Spinal cord (tissue), 10 donors: ENCODE measurements around the gene FCRLB. TPM values are rescaled to one million over a fixed set of nuclear protein-coding genes. Genes with fewer than 3 reads are reported as not detected.
"Not testable (repeated sequence)": the region's sequence is repeated elsewhere in the genome, so short reads cannot be mapped to it uniquely, and the experiment has no call there.

Source experiments
- DNase-seq, 6 donors: peaks; one replicate each; pipeline versions ENCODE4 v3.0.0 to v3.0.0-alpha.2; 2013 to 2015; ENCODE audit warnings: low spot score in 6 of 6, low read depth in 4 of 6
- H3K27ac ChIP-seq: one replicate; pipeline ENCODE4 v1.5.1; 2013; ENCODE audit warnings: low read depth, low read length, control low read depth
- H3K27me3 ChIP-seq: one replicate; pipeline ENCODE4 v1.6.1; 2013; ENCODE audit warnings: low read length; ENCODE audit not compliant: control insufficient read depth, insufficient read depth
- H3K36me3 ChIP-seq: one replicate; pipeline ENCODE4 v1.6.1; 2013; ENCODE audit warnings: low read length; ENCODE audit not compliant: control insufficient read depth, insufficient read depth
- H3K4me1 ChIP-seq: one replicate; pipeline ENCODE4 v1.6.1; 2013; ENCODE audit warnings: low read length; ENCODE audit not compliant: control insufficient read depth, insufficient read depth
- H3K4me3 ChIP-seq: one replicate; pipeline ENCODE4 v1.5.1; 2013; ENCODE audit warnings: low read depth, low read length, control low read depth
- H3K9me3 ChIP-seq: one replicate; pipeline ENCODE4 v1.6.1; 2013; ENCODE audit warnings: low read length; ENCODE audit not compliant: control insufficient read depth, insufficient read depth
- WGBS: methylation state at CpG from one replicate; pipeline ENCODE4 v1.1.5; 2013; ENCODE audit warnings: missing lambda C conversion rate; ENCODE audit not compliant: insufficient coverage; 5-methylcytosine and 5-hydroxymethylcytosine counted together
- polyA plus RNA-seq, 2 donors: library from polyadenylated mRNA; unstranded; fragments of 120-200 nt; gene quantifications; one replicate each; pipeline ENCODE4 v1.2.1, GENCODE V29; 2013; ENCODE audit not compliant: insufficient read length in 2 of 2
- total RNA-seq, 2 donors: library from RNA; depleted of rRNA in 1 of 2; stranded (reverse); fragments of 120-200 nt in 1 of 2; fragments of >200 nt in 1 of 2; gene quantifications; one replicate each; pipeline versions ENCODE4 v1.2.3 to v1.2.4, GENCODE V29; 2013 to 2014
- donor health status: healthy.

The FCRLB gene
- total and polyA plus RNA-seq, 4 donors: 0.88 to 2.9 (median 2.4) TPM

GRCh38 chr1:161768461-161768860 lies 47.1 kb downstream of the FCRLB start:
- WGBS: 98% methylated on average over 5 of the region's 5 CpGs
- Histone ChIP-seq H3K27ac (no peak overlapping the region), H3K4me1 (peaks cover 7% of the 10 kb centered on the region), H3K27me3 (no peaks in the 10 kb centered on the region), H3K36me3 (no peaks in the 10 kb centered on the region), H3K9me3 (no peaks in the 10 kb centered on the region), H3K4me3 (no peak overlapping the region)
- DNase-seq: no peak

- Histone ChIP-seq H3K36me3 (no peaks in the 10 kb centered on the region), H3K27ac (no peak overlapping the region), H3K9me3 (no peaks in the 10 kb centered on the region), H3K4me3 (no peak overlapping the region), H3K27me3 (no peaks in the 10 kb centered on the region), H3K4me1 (peaks cover 7% of the 10 kb centered on the region)
- no peak for DNase-seq
Observed at GRCh38 chr1:161768986-161769672, 47.8 kb downstream of the FCRLB start.

DNA sequence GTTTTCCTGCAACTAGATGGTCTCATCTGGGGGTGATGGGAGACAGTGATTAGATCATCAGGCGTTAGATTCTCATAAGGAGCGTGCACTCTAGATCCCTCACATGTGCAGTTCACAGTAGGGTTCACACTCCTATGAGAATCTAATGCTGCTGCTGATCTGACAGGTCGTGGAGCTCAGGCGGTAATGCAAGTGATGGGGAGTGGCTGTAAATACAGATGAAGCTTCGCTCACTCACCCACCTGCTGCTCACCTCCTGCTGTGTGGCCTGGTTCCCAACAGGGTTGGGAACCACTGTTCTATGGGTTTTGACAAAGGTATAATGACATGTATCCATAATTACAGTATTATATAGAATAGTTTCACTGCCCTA lies 48.3 kb downstream of the FCRLB start:
- DNase-seq, H3K4me1 ChIP-seq: not testable (repeated sequence)

GRCh38 chr1:161770250-161770649 lies 48.9 kb downstream of the FCRLB start:
- no peak overlapping the region for H3K4me3 ChIP-seq
- H3K27ac ChIP-seq: no peak overlapping the region
- WGBS: 83% methylated on average over 2 of the region's 3 CpGs
- H3K36me3 ChIP-seq: no peaks in the 10 kb centered on the region
- DNase-seq: no peak
- no peaks in the 10 kb centered on the region for H3K9me3 ChIP-seq
- H3K4me1 ChIP-seq: peaks cover 3% of the 10 kb centered on the region
- H3K27me3 ChIP-seq: no peaks in the 10 kb centered on the region

More for the DNA sequence above, 48.3 kb downstream of the FCRLB start:
- WGBS: 100% methylated on average over 1 of the region's 5 CpGs
- not testable (repeated sequence) for H3K9me3 ChIP-seq, H3K27ac ChIP-seq, H3K4me3 ChIP-seq, H3K36me3 ChIP-seq, H3K27me3 ChIP-seq

GRCh38 chr1:161771161-161771560 lies 49.8 kb downstream of the FCRLB start:
- H3K27me3 ChIP-seq: no peaks in the 10 kb centered on the region
- H3K27ac ChIP-seq: no peak overlapping the region
- peaks cover 3% of the 10 kb centered on the region for H3K4me1 ChIP-seq
- no peaks in the 10 kb centered on the region for H3K9me3 ChIP-seq
- no peak for DNase-seq
- H3K36me3 ChIP-seq: no peaks in the 10 kb centered on the region
- no peak overlapping the region for H3K4me3 ChIP-seq
- WGBS: no CpG with 5 or more reads among the region's 5 CpGs

DNA sequence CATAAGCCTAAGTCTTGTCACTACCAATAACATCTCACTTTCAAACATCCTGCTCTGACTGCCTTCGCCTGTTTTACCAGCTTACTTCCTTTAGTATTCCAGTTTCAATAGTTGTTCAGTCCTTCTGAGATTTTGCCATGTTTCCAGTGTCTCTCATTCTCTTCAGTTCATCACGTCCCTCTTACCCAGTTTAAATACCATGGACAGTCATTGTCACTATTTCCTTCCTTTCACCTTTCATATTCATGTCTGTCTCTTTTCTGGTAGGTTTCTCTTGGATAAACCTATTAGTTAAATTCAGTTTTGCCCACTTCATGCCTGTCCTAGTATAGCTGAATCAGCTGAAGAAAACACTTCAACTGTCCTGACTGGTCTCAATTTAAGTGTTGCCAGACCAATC lies 50.6 kb downstream of the FCRLB start:
- Histone ChIP-seq H3K9me3 (no peaks in the 10 kb centered on the region), H3K4me3 (no peak overlapping the region), H3K27ac (no peak overlapping the region), H3K27me3 (no peaks in the 10 kb centered on the region), H3K4me1 (peaks cover 3% of the 10 kb centered on the region), H3K36me3 (no peaks in the 10 kb centered on the region)
- 84% methylated on average over 1 of the region's 2 CpGs for WGBS
- no peak for DNase-seq

DNA sequence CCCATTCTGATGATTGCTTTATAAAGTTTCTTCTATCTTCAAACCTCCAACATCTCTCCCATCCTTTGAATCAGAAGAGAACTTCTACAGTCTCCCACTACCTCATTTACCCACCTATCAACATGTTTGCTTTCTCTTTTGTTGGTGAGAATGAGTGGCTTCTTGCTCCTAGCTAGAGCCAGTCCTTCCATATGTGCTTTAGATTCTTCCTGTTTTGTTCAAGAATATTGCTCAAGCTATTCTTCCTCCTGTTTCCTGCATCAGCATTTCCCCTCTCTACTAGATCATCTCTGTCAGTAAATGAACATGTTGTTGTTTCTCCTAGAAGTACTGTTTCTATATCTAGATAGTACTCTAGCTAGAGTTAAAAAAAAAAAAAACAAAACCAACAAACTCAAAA lies 51.1 kb downstream of the FCRLB start:
- no peak overlapping the region for H3K4me3 ChIP-seq
- no peak overlapping the region for H3K27ac ChIP-seq
- H3K4me1 ChIP-seq: peaks cover 3% of the 10 kb centered on the region

GRCh38 chr1:161773791-161774190 lies 52.4 kb downstream of the FCRLB start:
- Histone ChIP-seq H3K9me3 (no peaks in the 10 kb centered on the region), H3K4me1 (no peaks in the 10 kb centered on the region), H3K4me3 (no peak overlapping the region), H3K36me3 (no peaks in the 10 kb centered on the region), H3K27ac (no peak overlapping the region), H3K27me3 (no peaks in the 10 kb centered on the region)
- 80% methylated on average over 2 of the region's 4 CpGs for WGBS
- DNase-seq: no peak

More for the DNA sequence above, 51.1 kb downstream of the FCRLB start:
- Histone ChIP-seq H3K27me3 (no peaks in the 10 kb centered on the region), H3K9me3 (no peaks in the 10 kb centered on the region), H3K36me3 (no peaks in the 10 kb centered on the region)
- DNase-seq: no peak

- Histone ChIP-seq H3K4me1 (no peaks in the 10 kb centered on the region), H3K27me3 (no peaks in the 10 kb centered on the region), H3K36me3 (peaks cover 2% of the 10 kb centered on the region), H3K9me3 (no peaks in the 10 kb centered on the region), H3K4me3 (no peak overlapping the region), H3K27ac (no peak overlapping the region)
- 100% methylated on average over 1 of the region's 2 CpGs for WGBS
- DNase-seq: no peak
Observed at GRCh38 chr1:161777261-161777660, 55.9 kb downstream of the FCRLB start.
